Keratinocyte (primary cell): ENCODE measurements around the gene ELOF1. TPM values are rescaled to one million over a fixed set of nuclear protein-coding genes. Genes with fewer than 3 reads are reported as not detected.
"Not testable (repeated sequence)": the region's sequence is repeated elsewhere in the genome, so short reads cannot be mapped to it uniquely, and the experiment has no call there.

ENCODE experiments used
- DNase-seq: peaks from one replicate; pipeline ENCODE4 v3.0.0-alpha.2; 2011; ENCODE audit warnings: low read depth, missing footprints, low spot score
- FAIRE-seq: peaks from 2 replicates; lab custom pipeline; 2011; peaks lifted over from hg19 to GRCh38; lab: Jason Lieb, UNC
- H2AFZ ChIP-seq: 2 replicates; pipeline ENCODE4 v1.6.0; 2012; ENCODE audit warnings: low read length, control low read depth, inconsistent platforms; ENCODE audit not compliant: control insufficient read depth
- H3K27ac ChIP-seq: 2 replicates; pipeline ENCODE4 v1.5.1; 2011; ENCODE audit warnings: low read length; ENCODE audit not compliant: control insufficient read depth, insufficient read depth
- H3K27me3 ChIP-seq: 3 replicates; pipeline ENCODE4 v1.6.0; 2011; ENCODE audit warnings: low read length; ENCODE audit not compliant: control insufficient read depth, insufficient read depth; ENCODE audit errors: extremely low read depth
- H3K36me3 ChIP-seq, 2 experiments: 2 replicates in 1 of 2; 3 replicates in 1 of 2; pipeline ENCODE4 v1.5.1; 2011; ENCODE audit warnings: low read length in 2 of 2, mild to moderate bottlenecking in 1 of 2; ENCODE audit not compliant: control insufficient read depth in 2 of 2, insufficient read depth in 2 of 2; ENCODE audit errors: extremely low read depth in 1 of 2
- H3K4me1 ChIP-seq: 3 replicates; pipeline ENCODE4 v1.5.1; 2011; ENCODE audit warnings: low read length; ENCODE audit not compliant: control insufficient read depth, insufficient read depth; ENCODE audit errors: extremely low read depth
- H3K4me2 ChIP-seq: 3 replicates; pipeline ENCODE4 v1.6.0; 2011; ENCODE audit warnings: low read depth, low read length; ENCODE audit not compliant: control insufficient read depth, insufficient read depth; ENCODE audit errors: extremely low read depth
- H3K4me3 ChIP-seq, 3 experiments: fragments of 200-600 bp in 1 of 3; sonication (generic) in 1 of 3; 2 replicates in 2 of 3; 3 replicates in 1 of 3; pipeline ENCODE4 v1.5.1; 2011 to 2016; ENCODE audit warnings: low read length in 3 of 3, mild to moderate bottlenecking in 3 of 3, control low read depth in 2 of 3, inconsistent platforms in 1 of 3, low read depth in 1 of 3, mixed read lengths in 1 of 3, mixed run types in 1 of 3, moderate library complexity in 1 of 3; ENCODE audit not compliant: control insufficient read depth in 2 of 3, insufficient read depth in 2 of 3; ENCODE audit errors: extremely low read depth in 1 of 3
- H3K79me2 ChIP-seq: 2 replicates; pipeline ENCODE4 v1.6.0; 2012; ENCODE audit warnings: low read length; ENCODE audit not compliant: control insufficient read depth, insufficient read depth
- H3K9ac ChIP-seq: 3 replicates; pipeline ENCODE4 v1.6.0; 2011; ENCODE audit warnings: low read length; ENCODE audit not compliant: control insufficient read depth, insufficient read depth; ENCODE audit errors: extremely low read depth
- H3K9me1 ChIP-seq: 3 replicates; pipeline ENCODE4 v1.6.0; 2011; ENCODE audit warnings: low read length; ENCODE audit not compliant: control insufficient read depth, insufficient read depth; ENCODE audit errors: extremely low read depth
- H3K9me3 ChIP-seq: 2 replicates; pipeline ENCODE4 v1.5.1; 2012; ENCODE audit warnings: low read depth, low read length; ENCODE audit not compliant: control insufficient read depth
- H4K20me1 ChIP-seq: 3 replicates; pipeline ENCODE4 v1.6.0; 2011; ENCODE audit warnings: low read length; ENCODE audit not compliant: control insufficient read depth, insufficient read depth; ENCODE audit errors: extremely low read depth
- EZH2 ChIP-seq: IDR thresholded peaks from one replicate; pipeline ENCODE4 v1.6.1; 2012; ENCODE audit warnings: inconsistent platforms, mild to moderate bottlenecking, low read length, moderate library complexity
- dilution Hi-C: fragments of 300-500 bp; cut with MboI; formaldehyde crosslinking; loops from one replicate; pipeline ENCODE4 v1.7.0; 2020; ENCODE audit warnings: low sequenced_read_pairs; ENCODE audit not compliant: extremely low pct_ligation_motif_present
- polyA minus RNA-seq, 3 experiments: library from RNA; depleted of rRNA, polyadenylated mRNA; stranded (reverse); fragments of >200 nt; gene quantifications; 1 replicate in 1 of 3; 2 replicates in 1 of 3; 3 replicates in 1 of 3; pipeline ENCODE4 v1.2.3, GENCODE V29; 2011
- polyA plus RNA-seq, 5 experiments: library from polyadenylated mRNA; depleted of rRNA in 3 of 5; stranded (reverse) in 3 of 5; stranded (forward) in 1 of 5; unstranded in 1 of 5; fragments of >200 nt; gene quantifications; 1 replicate in 1 of 5; 2 replicates in 3 of 5; 3 replicates in 1 of 5; pipeline versions ENCODE4 v1.2.1 to v1.2.3, GENCODE V29; 2011 to 2012; ENCODE audit warnings: missing spikeins in 2 of 5, low read depth in 1 of 5, low replicate concordance in 1 of 5
- TF ChIP-seq, protein P1 (sequence below), 3 experiments: IDR thresholded peaks in 1 of 3; conservative IDR thresholded peaks in 1 of 3; optimal IDR thresholded peaks in 1 of 3; 2 replicates in 2 of 3; 3 replicates in 1 of 3; pipeline versions ENCODE3 to v1.5.1; 2011; ENCODE audit warnings: low read length in 3 of 3, mild to moderate bottlenecking in 3 of 3, moderate library complexity in 2 of 3, control low read depth in 1 of 3, inconsistent platforms in 1 of 3; ENCODE audit not compliant: insufficient read depth in 2 of 3; ENCODE audit errors: extremely low read depth in 1 of 3

ELOF1 gene
- polyA plus RNA-seq (45.3 to 96.1 TPM (median 47.5 TPM) in 3 replicates), polyA minus RNA-seq (29.4 to 68.5 TPM (median 33.1 TPM) in 3 replicates)
- 5.4 TPM for polyA plus RNA-seq (2011; ENCODE audit: low read depth)
- polyA plus RNA-seq (2011; cell fraction: cytosol; rRNA removed), result 44.8 and 93.3 TPM in 2 replicates
- 27.4 and 28.4 TPM in 2 replicates for polyA plus RNA-seq (2011; cell fraction: nucleus; rRNA removed)
- polyA plus RNA-seq (2012; ENCODE audit: low replicate concordance), result 55.2 and 83.6 TPM in 2 replicates
- 41.2 TPM for polyA minus RNA-seq (2011; cell fraction: cytosol; rRNA and poly(A)+ RNA removed)
- 12.7 and 13.0 TPM in 2 replicates for polyA minus RNA-seq (2011; cell fraction: nucleus; rRNA and poly(A)+ RNA removed)

DNA sequence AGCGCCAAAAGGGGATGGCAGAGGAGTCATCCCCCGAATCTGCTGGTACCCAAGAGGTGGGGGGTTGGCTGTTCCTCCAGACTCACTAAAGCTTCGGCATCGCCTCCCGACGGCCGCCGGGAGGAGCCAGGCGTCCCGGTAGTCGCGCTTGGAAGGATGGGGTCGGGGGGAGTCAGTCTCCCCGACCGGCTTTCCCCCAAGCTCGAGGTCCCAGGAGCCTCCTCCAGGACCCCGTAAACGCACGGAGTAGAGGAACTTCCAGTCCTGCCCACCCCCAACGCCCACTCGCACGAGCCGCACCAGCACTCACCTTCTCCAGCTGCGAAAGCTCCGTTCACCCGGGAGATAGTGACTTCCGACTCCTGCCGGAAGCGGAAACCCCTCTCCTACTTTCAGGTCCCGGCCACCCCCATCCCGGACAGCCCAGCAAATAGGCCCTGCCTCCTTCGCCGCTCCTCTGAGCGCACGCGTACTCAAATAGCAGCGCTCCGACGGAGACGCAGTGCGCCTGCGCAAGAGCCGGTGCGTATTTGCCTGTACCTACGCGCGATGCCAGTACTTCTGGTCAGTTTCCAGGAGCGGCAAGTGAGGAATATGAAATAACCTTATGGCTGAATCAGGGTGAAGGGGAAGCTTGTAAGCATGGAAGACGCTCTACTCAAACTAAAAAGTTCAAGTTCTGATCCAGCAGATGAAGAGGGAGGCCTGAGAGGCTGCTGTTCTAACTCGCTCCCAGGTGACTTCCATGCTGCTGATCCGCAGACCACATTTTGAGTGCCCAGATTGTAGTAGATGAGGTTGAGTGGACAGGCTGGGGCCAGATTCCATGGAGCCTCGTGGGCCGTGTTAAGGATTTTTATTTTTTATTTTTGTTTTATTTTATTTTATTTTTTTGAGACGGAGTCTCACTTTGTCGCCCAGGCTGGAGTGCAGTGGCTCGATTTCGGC is at the start of gene ELOF1:
Gene ELOF1 (minus strand): TSS at position 350 of the 948 bp plus-strand sequence. CDS start 4,883 bp downstream, outside the sequence.
- peak within 1 kb of the TSS; percentile 84 for H3K9ac ChIP-seq
- peak within 1 kb of the TSS; percentile 99 for H2AFZ ChIP-seq
- DNase-seq, result peak; percentile 90
- peak within 1 kb of the TSS; percentile 80 to 98 (median 94) for H3K4me3 ChIP-seq
- TF ChIP-seq, protein P1, sequence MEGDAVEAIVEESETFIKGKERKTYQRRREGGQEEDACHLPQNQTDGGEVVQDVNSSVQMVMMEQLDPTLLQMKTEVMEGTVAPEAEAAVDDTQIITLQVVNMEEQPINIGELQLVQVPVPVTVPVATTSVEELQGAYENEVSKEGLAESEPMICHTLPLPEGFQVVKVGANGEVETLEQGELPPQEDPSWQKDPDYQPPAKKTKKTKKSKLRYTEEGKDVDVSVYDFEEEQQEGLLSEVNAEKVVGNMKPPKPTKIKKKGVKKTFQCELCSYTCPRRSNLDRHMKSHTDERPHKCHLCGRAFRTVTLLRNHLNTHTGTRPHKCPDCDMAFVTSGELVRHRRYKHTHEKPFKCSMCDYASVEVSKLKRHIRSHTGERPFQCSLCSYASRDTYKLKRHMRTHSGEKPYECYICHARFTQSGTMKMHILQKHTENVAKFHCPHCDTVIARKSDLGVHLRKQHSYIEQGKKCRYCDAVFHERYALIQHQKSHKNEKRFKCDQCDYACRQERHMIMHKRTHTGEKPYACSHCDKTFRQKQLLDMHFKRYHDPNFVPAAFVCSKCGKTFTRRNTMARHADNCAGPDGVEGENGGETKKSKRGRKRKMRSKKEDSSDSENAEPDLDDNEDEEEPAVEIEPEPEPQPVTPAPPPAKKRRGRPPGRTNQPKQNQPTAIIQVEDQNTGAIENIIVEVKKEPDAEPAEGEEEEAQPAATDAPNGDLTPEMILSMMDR (optimal IDR thresholded peaks at IDR 0.05 in 1 of 3, IDR thresholded peaks at IDR 0.05 in 1 of 3, conservative IDR thresholded peaks at IDR 0.05 in 1 of 3; ENCODE audit: extremely low read depth in 1 of 3, insufficient read depth in 2 of 3, low read length in 3 of 3), result peak; percentile 13 to 34 (median 20)
- no peak for TF ChIP-seq EZH2
- H3K27me3 ChIP-seq, result no peaks in the 10 kb centered on the region
- peaks cover 4 to 13% of the 10 kb centered on the region in 2 experiments for H3K36me3 ChIP-seq
- H3K27ac ChIP-seq, result peak within 1 kb of the TSS; percentile 48
- peaks cover 4% of the 10 kb centered on the region for H3K9me1 ChIP-seq
- peaks cover 40% of the 10 kb centered on the region for H3K79me2 ChIP-seq
- peaks cover 12% of the 10 kb centered on the region for H3K4me1 ChIP-seq
- peaks cover 4% of the 10 kb centered on the region for H4K20me1 ChIP-seq
- dilution Hi-C loops, result no loop called here
- H3K9me3 ChIP-seq, result no peaks in the 10 kb centered on the region
- H3K4me2 ChIP-seq, result peak within 1 kb of the TSS; percentile 95
- peak; percentile 69 for FAIRE-seq

DNA sequence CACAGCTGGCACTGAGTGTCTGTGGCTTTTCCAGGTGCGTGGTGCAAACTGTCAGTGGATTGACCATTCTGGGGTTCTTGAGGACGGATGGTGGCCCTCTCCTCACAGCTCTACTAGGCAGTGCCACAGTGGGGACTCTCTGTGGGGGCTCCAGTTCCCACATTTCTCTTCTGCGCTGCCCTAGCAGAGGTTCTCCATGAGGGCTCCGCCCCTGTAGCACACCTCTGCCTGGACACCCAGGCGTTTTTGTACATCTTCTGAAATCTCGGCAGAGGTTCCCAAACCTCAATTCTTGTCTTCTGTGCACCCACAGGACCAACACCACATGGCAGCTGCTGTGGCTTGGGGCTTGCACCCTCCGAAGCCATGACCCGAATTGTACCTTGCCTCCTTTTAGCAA is 47.5 kb upstream of the ELOF1 start:
- Histone ChIP-seq H3K27ac (no peak overlapping the region), H3K4me3 (no peak overlapping the region), H3K79me2 (peaks cover 27% of the 10 kb centered on the region), H3K4me1 (no peaks in the 10 kb centered on the region), H3K9me3 (no peaks in the 10 kb centered on the region), H3K36me3 (peaks cover 5% of the 10 kb centered on the region in 2 experiments), H2AFZ (no peak overlapping the region), H3K4me2 (no peak overlapping the region), H3K27me3 (no peaks in the 10 kb centered on the region), H3K9me1 (no peaks in the 10 kb centered on the region), H3K9ac (no peak overlapping the region), H4K20me1 (peaks cover 2% of the 10 kb centered on the region)
- dilution Hi-C loops, result no loop called here
- TF ChIP-seq, protein P1 (optimal IDR thresholded peaks at IDR 0.05 in 1 of 3, IDR thresholded peaks at IDR 0.05 in 1 of 3, conservative IDR thresholded peaks at IDR 0.05 in 1 of 3; ENCODE audit: extremely low read depth in 1 of 3, insufficient read depth in 2 of 3, low read length in 3 of 3), result no peak
- no peak for TF ChIP-seq EZH2
- FAIRE-seq (no peak), DNase-seq (no peak)

DNA sequence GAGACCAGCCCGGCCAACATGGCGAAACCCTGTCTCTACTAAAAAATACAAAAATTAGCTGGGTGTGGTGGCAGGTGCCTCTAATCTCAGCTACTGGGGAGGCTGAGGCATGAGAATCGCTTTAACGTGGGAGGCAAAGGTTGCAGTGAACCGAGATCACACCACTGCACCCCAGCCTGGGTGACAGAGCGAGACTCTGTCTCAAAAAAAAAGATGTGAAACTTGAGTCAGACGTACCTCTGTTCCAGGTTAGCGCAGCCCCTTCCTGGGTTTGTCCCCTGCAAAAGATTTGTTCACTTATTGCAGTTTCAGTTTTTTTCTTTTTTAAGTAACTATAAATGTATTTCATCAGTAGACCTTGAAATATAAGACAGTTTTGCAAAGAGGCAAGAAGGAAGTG is 40.7 kb upstream of the ELOF1 start:
- dilution Hi-C loops, DNase-seq, H3K4me1 ChIP-seq, H3K9ac ChIP-seq, FAIRE-seq, H3K9me3 ChIP-seq, H3K27me3 ChIP-seq, H3K9me1 ChIP-seq, H2AFZ ChIP-seq, H3K27ac ChIP-seq, H3K4me2 ChIP-seq, H3K4me3 ChIP-seq, H4K20me1 ChIP-seq: not testable (repeated sequence)
- Histone ChIP-seq H3K36me3 (peaks cover 7 to 17% of the 10 kb centered on the region in 2 experiments), H3K79me2 (peaks cover 58% of the 10 kb centered on the region)
